NCI-H1105 treated with DMSO at 0.1 percent for 48 hours (cell line): Measurements from ENCODE around the gene TNNC2.

Experiments
- DNase-seq: peaks from one replicate; lab custom pipeline; 2025; lab: John Stamatoyannopoulos, UW

Gene TNNC2

DNA sequence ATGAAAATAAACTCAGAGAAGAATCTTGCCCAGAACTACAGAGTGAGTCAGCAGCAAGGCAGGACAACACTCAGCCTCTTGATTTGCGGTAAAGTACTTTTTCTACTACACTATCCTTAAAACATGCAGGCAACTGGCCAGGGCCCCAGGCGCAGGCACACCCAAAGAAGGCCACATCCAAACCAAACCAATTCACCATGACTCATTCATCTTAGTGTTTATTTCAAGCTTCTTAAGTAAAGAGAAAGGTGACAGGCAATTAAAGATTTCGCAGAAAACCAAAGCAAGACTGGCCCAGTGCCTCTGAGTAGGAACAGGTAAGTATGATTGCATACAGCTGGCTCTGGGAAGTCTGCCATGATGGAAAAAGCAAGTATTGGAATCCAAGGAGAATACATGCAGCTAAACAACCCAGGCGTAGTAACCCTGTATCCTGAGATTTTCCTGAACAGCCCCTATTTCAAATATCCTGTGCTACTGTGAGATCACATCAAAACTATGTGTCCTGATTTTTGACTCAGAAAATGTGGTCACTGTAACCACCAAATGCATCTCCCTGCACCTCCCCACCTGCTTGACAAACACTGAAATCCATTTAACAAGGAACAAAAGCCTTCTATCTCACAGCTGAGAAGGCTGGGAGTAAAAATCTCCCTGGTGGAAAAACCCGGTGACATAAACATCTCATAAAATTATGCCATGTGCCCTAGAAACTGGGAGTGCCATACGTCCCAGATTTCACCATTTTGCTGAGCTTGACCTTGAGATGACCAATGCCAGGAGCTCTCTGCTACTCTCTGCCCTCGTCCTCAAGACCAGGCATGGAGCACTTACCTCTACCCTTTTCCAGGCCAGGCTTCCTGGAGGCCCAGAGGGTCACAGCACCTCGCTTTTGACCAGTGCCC lies 47.8 kb downstream of the TNNC2 start:
- DNase-seq = no peak

DNA sequence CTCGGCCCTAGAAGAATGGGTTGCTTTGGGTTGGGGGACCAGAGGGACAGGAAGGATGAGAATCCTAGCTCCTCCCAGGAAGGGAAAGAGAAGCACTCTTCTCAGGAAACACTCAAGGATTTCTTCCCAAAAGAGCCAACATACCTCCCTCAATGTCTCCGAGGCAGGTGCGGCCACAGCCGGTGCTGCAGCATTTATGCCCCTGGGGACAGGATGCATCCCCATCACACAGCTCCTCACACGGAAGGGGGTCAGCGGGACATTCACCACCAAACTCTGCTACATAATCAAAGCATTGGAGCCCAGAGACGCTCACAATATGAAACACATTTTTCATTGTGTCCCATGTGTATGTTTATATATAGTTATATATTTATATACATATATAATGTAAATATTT lies 50.2 kb downstream of the TNNC2 start:
- DNase-seq = no peak

DNA sequence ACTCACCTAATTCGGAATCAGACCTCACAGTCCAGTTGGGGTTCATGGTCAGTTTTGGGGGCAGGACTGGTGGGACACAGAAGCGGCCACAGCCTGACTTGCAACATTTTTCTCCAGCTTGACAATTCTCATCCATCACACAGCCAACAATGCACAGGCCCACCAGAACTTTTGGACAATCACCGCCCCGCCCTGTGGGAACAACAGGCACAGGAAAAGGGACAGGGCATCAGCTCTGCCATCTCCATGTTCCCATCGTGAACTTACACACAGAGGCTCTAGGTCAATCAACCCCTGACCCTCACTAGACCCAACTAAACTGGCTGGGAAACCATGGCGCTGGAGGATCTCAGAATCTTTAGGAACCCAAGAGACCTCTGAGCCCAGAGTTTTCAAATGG lies 51.7 kb downstream of the TNNC2 start:
- no peak for DNase-seq

DNA sequence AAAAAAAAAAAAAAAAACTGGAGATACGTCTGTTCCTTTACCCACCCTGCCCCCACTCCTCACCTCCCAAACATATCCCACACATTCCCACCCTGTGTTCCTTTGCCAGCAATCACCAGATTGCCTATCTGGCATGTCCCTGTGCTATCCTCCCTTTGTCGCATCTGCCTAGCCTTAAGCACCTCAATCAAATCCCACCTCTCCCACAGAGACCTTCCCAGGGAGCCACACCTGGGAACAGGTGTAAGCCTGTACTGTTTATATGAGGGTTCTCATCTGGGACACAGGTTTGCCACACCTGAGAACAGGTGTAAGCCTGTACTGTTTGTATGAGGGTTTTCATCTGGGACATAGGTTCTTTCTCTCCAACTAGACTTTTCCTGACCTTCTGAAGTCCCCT lies 52.2 kb downstream of the TNNC2 start:
- no peak for DNase-seq
